Adrenal gland (tissue), 12 donors: ENCODE data around the gene INHBE. TPM values are rescaled to one million over a fixed set of nuclear protein-coding genes. Genes with fewer than 3 reads are reported as not detected.

Experiments used
- DNase-seq, 7 donors: peaks; one replicate each; pipeline ENCODE4 v3.0.0-alpha.2; 2019 to 2020
- H3K27ac ChIP-seq, 5 donors: fragments of 200-600 bp; sonication (generic) in 4 of 5; 1 replicate in 3 of 5; 2 replicates in 2 of 5; pipeline versions ENCODE4 v1.5.1 to v1.8.0; 2016 to 2020; ENCODE audit warnings: mild to moderate bottlenecking in 1 of 5
- H3K27me3 ChIP-seq: fragments of 200-600 bp; 2 replicates; pipeline ENCODE4 v1.8.0; 2021
- H3K36me3 ChIP-seq, 2 donors: fragments of 200-600 bp; replicated peaks in 1 of 2; 1 replicate in 1 of 2; 2 replicates in 1 of 2; pipeline versions ENCODE4 v1.5.1 to v1.8.0; 2018 to 2022
- H3K4me1 ChIP-seq, 2 donors: fragments of 200-600 bp; replicated peaks in 1 of 2; 1 replicate in 1 of 2; 2 replicates in 1 of 2; pipeline versions ENCODE4 v1.5.1 to v1.8.0; 2018 to 2021
- H3K4me3 ChIP-seq, 4 donors: fragments of 200-600 bp; sonication (generic) in 3 of 4; one replicate each; pipeline ENCODE4 v1.5.1; 2016 to 2018
- H3K9me3 ChIP-seq, 3 donors: fragments of 200-600 bp; sonication (generic) in 1 of 3; replicated peaks in 1 of 3; 1 replicate in 2 of 3; 2 replicates in 1 of 3; pipeline versions ENCODE4 v1.5.1 to v1.8.0; 2016 to 2021
- CTCF ChIP-seq, 6 experiments: fragments of 450-650 bp in 4 of 6; fragments of 200-600 bp in 2 of 6; sonication (generic) in 1 of 6; IDR thresholded peaks; 1 replicate in 5 of 6; 2 replicates in 1 of 6; pipeline versions ENCODE4 v1.5.1 to v1.8.0; 2016 to 2021; ENCODE audit warnings: antibody characterized with exemption in 6 of 6, mild to moderate bottlenecking in 2 of 6, moderate library complexity in 1 of 6
- POLR2A ChIP-seq, 2 donors: fragments of 450-650 bp; IDR thresholded peaks; one replicate each; pipeline ENCODE4 v1.6.1; 2017; ENCODE audit warnings: antibody characterized with exemption in 2 of 2, mild to moderate bottlenecking in 2 of 2, moderate library complexity in 1 of 2
- WGBS, 4 donors: extraction: QIAGEN DNeasy Blood & Tissue Kit in 2 of 4; methylation state at CpG; one replicate each; pipeline versions ENCODE4 v1.1.5 to v1.1.7; 2013 to 2017; 5-methylcytosine and 5-hydroxymethylcytosine counted together
- intact Hi-C, 2 donors: fragments of 100-400 bp; cut with DNase I; formaldehyde crosslinking; loops; one replicate each; pipeline versions ENCODE4 v1.14.1 to v1.15.0; 2022 to 2023
- polyA plus RNA-seq, 3 donors: library from polyadenylated mRNA; stranded (reverse); fragments of 200-250 nt in 2 of 3; fragments of 350-450 nt in 1 of 3; fragmentation: Illumina TruSeq in 1 of 3; extraction: RNeasy Lipid Tissue Mini Kit (QIAGEN cat#74804) in 1 of 3; gene quantifications; one replicate each; pipeline ENCODE4 v1.2.3, GENCODE V29; 2013 to 2014
- total RNA-seq, 9 donors: library from RNA; depleted of rRNA in 4 of 9; stranded (reverse); fragments of >200 nt in 4 of 9; fragments of 120-200 nt in 1 of 9; fragmentation: NEBNext Ultra II Directional in 1 of 9; extraction: Animal tissue kit (Norgen Biotek cat#: 25700) in 1 of 9; gene quantifications; one replicate each; pipeline versions ENCODE4 v1.1.0 to v1.2.4, GENCODE V29; 2013 to 2023
- donor health status: healthy with polysubstance abuse.
- donor health status: Bipolar disorder and iron deficiency.
- donor health status: DM: yes; HTN: yes; CAD: no.
- donor health status: DM: no; HTN: no; CAD: no.
- donor health status: DM: no; HTN: no; CAD: no.
- donor health status: DM: yes; HTN: yes; CAD: no.

INHBE gene
- total and polyA plus RNA-seq, 12 donors: 0.11 TPM; not detected in 11

- WGBS, 4 donors: 85 to 89% (median 86%) methylated on average over 11 of the region's 11 CpGs
- Histone ChIP-seq H3K4me1 (peaks cover 6 to 8% of the 10 kb centered on the region in 2 donors), H3K4me3 (peak overlapping the region in 1 of 4 donors; percentile 90), H3K36me3 (no peaks in the 10 kb centered on the region), H3K9me3 (no peaks in the 10 kb centered on the region), H3K27ac (peak overlapping the region in 3 of 5 donors; percentile 93 to 99 (median 93)), H3K27me3 (no peaks in the 10 kb centered on the region)
- no peak for TF ChIP-seq POLR2A (IDR thresholded peaks at IDR 0.05)
- no peak for TF ChIP-seq CTCF (IDR thresholded peaks at IDR 0.05)
- DNase-seq: no peak
- intact Hi-C loops: no loop called here
Observed at GRCh38 chr12:57431654-57432188, 23.4 kb upstream of the INHBE start.

- 72 to 98% (median 77%) methylated on average over 3 of the region's 3 CpGs for WGBS, 4 donors
- H3K4me3 ChIP-seq: no peak overlapping the region
- H3K27me3 ChIP-seq: no peaks in the 10 kb centered on the region
- intact Hi-C loops: no loop called here
- H3K36me3 ChIP-seq: no peaks in the 10 kb centered on the region
- H3K27ac ChIP-seq: no peak overlapping the region
- DNase-seq: no peak
- H3K4me1 ChIP-seq: peaks cover 6 to 8% of the 10 kb centered on the region in 2 donors
- H3K9me3 ChIP-seq: no peaks in the 10 kb centered on the region
- TF ChIP-seq CTCF (IDR thresholded peaks at IDR 0.05): no peak
- TF ChIP-seq POLR2A (IDR thresholded peaks at IDR 0.05): no peak
Observed at GRCh38 chr12:57433370-57433769, 21.7 kb upstream of the INHBE start.

- Histone ChIP-seq H3K27ac (no peak within 1 kb of the TSS), H3K9me3 (no peaks in the 10 kb centered on the region), H3K27me3 (no peaks in the 10 kb centered on the region), H3K4me3 (no peak within 1 kb of the TSS), H3K4me1 (peaks cover 1 to 2% of the 10 kb centered on the region in 2 donors), H3K36me3 (no peaks in the 10 kb centered on the region)
- TF ChIP-seq CTCF (IDR thresholded peaks at IDR 0.05): no peak
- TF ChIP-seq POLR2A (IDR thresholded peaks at IDR 0.05): no peak
- peak in 1 of 7 donors; percentile 41 for DNase-seq
- WGBS, 4 donors: 51 to 82% (median 79%) methylated on average over 3 to 8 of the region's 8 CpGs
- intact Hi-C loops: no loop called here
Observed at GRCh38 chr12:57434517-57435223, 20.4 kb upstream of the INHBE start, which contains the start of gene INHBC. INHBC (plus strand) TSS chr12:57434784; CDS start chr12:57434887, 103 bp downstream.

GRCh38 chr12:57435293-57435692 lies 19.8 kb upstream of the INHBE start:
- Histone ChIP-seq H3K27ac (no peak overlapping the region), H3K36me3 (no peaks in the 10 kb centered on the region), H3K9me3 (no peaks in the 10 kb centered on the region), H3K27me3 (no peaks in the 10 kb centered on the region), H3K4me3 (no peak overlapping the region), H3K4me1 (no peaks in the 10 kb centered on the region)
- intact Hi-C loops: no loop called here
- WGBS, 4 donors: 51 to 73% (median 57%) methylated on average over 4 of the region's 4 CpGs
- no peak for DNase-seq
- TF ChIP-seq CTCF (IDR thresholded peaks at IDR 0.05) (no peak), POLR2A (IDR thresholded peaks at IDR 0.05) (no peak)
